Measurements from ENCODE around the gene BANF1. TPM values are rescaled to one million over a fixed set of nuclear protein-coding genes. Genes with fewer than 3 reads are reported as not detected.

Gene BANF1
- total and polyA plus RNA-seq, 2 experiments from 2014 or later = 22.8 to 197 TPM

DNA sequence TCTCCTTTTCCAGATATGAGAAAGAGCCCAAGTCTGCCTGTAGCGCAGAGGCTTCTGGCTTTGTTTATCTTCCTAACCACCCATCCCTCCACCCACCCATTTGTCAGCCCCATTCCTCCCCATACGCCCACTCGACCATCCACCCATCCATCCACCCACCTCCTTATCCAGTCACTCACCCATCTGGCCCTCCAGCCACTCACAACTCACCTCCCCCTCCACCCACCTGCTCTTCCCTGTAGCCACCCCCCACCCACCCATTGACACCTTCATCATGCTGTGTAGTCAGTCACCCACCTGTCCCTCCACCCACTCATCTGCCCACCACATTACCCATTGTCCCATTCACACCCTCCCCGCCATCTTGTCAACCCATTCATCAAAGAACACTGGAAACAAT lies 15.0 kb downstream of the BANF1 start:
- Histone ChIP-seq H3K9me3 (ENCODE audit: low read depth) (no peaks in the 10 kb centered on the region), H3K9me2 (replicated peaks; ENCODE audit: insufficient read depth) (no peaks in the 10 kb centered on the region), H3K79me2 (no peaks in the 10 kb centered on the region), H3K27me3 (peaks cover 3% of the 10 kb centered on the region), H3K4me1 (ENCODE audit: insufficient read depth) (no peaks in the 10 kb centered on the region), H3K4me2 (no peak overlapping the region), H3K4me3 (no peak overlapping the region), H3K36me3 (replicated peaks; ENCODE audit: insufficient read depth, low read depth) (no peaks in the 10 kb centered on the region), H2AFZ (no peak overlapping the region), H3K27ac (no peak overlapping the region), H4K20me1 (ENCODE audit: insufficient read depth, poor library complexity, severe bottlenecking) (no peaks in the 10 kb centered on the region)
- WGBS (ENCODE audit: low lambda C conversion rate, missing lambda C conversion rate) = 100% methylated on average over 1 of the region's 4 CpGs
- DNase-seq (ENCODE audit: low spot score) = no peak
- TF ChIP-seq EZH2 (IDR thresholded peaks at IDR 0.05; ENCODE audit: borderline replicate concordance) (no peak), EZH2phosphoT487 (IDR thresholded peaks at IDR 0.05; ENCODE audit: low read depth, severe bottlenecking, unreplicated experiment) (no peak)
- TF ChIP-seq, protein P1, sequence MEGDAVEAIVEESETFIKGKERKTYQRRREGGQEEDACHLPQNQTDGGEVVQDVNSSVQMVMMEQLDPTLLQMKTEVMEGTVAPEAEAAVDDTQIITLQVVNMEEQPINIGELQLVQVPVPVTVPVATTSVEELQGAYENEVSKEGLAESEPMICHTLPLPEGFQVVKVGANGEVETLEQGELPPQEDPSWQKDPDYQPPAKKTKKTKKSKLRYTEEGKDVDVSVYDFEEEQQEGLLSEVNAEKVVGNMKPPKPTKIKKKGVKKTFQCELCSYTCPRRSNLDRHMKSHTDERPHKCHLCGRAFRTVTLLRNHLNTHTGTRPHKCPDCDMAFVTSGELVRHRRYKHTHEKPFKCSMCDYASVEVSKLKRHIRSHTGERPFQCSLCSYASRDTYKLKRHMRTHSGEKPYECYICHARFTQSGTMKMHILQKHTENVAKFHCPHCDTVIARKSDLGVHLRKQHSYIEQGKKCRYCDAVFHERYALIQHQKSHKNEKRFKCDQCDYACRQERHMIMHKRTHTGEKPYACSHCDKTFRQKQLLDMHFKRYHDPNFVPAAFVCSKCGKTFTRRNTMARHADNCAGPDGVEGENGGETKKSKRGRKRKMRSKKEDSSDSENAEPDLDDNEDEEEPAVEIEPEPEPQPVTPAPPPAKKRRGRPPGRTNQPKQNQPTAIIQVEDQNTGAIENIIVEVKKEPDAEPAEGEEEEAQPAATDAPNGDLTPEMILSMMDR (IDR thresholded peaks at IDR 0.05; ENCODE audit: poor library complexity) = no peak

DNA sequence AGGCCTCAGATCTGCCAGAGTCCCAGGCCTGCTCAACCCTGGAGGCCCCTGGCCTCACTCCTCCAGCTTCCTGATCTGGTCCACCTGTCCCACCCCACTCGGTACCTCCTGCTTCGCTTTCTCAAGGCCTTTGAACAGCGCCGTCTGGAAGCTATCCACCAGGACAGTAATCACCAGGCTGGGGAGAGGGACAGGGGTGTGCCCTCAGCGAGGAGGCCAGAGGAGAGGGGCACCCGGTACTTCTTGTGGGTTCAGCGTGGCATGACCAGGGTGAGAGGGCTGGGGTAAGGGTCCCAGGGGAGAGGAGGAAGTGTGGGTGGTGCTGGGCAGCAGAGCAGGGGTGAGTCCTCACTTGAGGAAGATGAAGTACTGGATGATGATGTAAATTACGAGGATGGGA lies 17.9 kb downstream of the BANF1 start:
- H2AFZ ChIP-seq = no peak overlapping the region
- H3K4me2 ChIP-seq = no peak overlapping the region
- H3K27me3 ChIP-seq = no peaks in the 10 kb centered on the region
- no peaks in the 10 kb centered on the region for H3K79me2 ChIP-seq
- no peaks in the 10 kb centered on the region for H3K36me3 ChIP-seq (replicated peaks; ENCODE audit: insufficient read depth, low read depth)
- WGBS (ENCODE audit: low lambda C conversion rate, missing lambda C conversion rate) = 81% methylated on average over 7 of the region's 8 CpGs
- H3K9me3 ChIP-seq (ENCODE audit: low read depth) = no peaks in the 10 kb centered on the region
- DNase-seq (ENCODE audit: low spot score) = no peak
- no peak overlapping the region for H3K27ac ChIP-seq
- H3K9me2 ChIP-seq (replicated peaks; ENCODE audit: insufficient read depth) = no peaks in the 10 kb centered on the region
- no peaks in the 10 kb centered on the region for H3K4me1 ChIP-seq (ENCODE audit: insufficient read depth)
- no peak overlapping the region for H3K4me3 ChIP-seq
- TF ChIP-seq EZH2phosphoT487 (IDR thresholded peaks at IDR 0.05; ENCODE audit: low read depth, severe bottlenecking, unreplicated experiment) = no peak
- TF ChIP-seq EZH2 (IDR thresholded peaks at IDR 0.05; ENCODE audit: borderline replicate concordance) = no peak
- TF ChIP-seq, protein P1 (IDR thresholded peaks at IDR 0.05; ENCODE audit: poor library complexity) = no peak
- no peaks in the 10 kb centered on the region for H4K20me1 ChIP-seq (ENCODE audit: insufficient read depth, poor library complexity, severe bottlenecking)

- Histone ChIP-seq H3K4me2 (no peak overlapping the region), H3K36me3 (replicated peaks; ENCODE audit: insufficient read depth, low read depth) (no peaks in the 10 kb centered on the region), H3K27ac (no peak overlapping the region), H2AFZ (no peak overlapping the region), H3K9me3 (ENCODE audit: low read depth) (no peaks in the 10 kb centered on the region), H4K20me1 (ENCODE audit: insufficient read depth, poor library complexity, severe bottlenecking) (no peaks in the 10 kb centered on the region), H3K79me2 (no peaks in the 10 kb centered on the region), H3K9me2 (replicated peaks; ENCODE audit: insufficient read depth) (no peaks in the 10 kb centered on the region), H3K27me3 (no peaks in the 10 kb centered on the region), H3K4me1 (ENCODE audit: insufficient read depth) (no peaks in the 10 kb centered on the region), H3K4me3 (no peak overlapping the region)
- DNase-seq (ENCODE audit: low spot score) = no peak
- WGBS (ENCODE audit: low lambda C conversion rate, missing lambda C conversion rate) = 85% methylated on average over 23 of the region's 25 CpGs
- TF ChIP-seq, protein P1 (IDR thresholded peaks at IDR 0.05; ENCODE audit: poor library complexity) = no peak
These were observed 18.5 kb downstream of the BANF1 start for GRCh38 chr11:66020618-66021357.
